Mesendoderm (in vitro differentiated cells): Measurements from ENCODE around the gene RHBDD2.

Source experiments
- DNase-seq: peaks from one replicate; pipeline ENCODE4 v3.0.0; 2013
- H2AK5ac ChIP-seq: 2 replicates; pipeline ENCODE4 v1.6.1; 2013; ENCODE audit warnings: low read length, inconsistent platforms
- H2BK120ac ChIP-seq: 2 replicates; pipeline ENCODE4 v1.6.1; 2013; ENCODE audit warnings: low read depth, mild to moderate bottlenecking, low read length, moderate library complexity, mixed read lengths
- H2BK15ac ChIP-seq: replicated peaks from 2 replicates; pipeline ENCODE4 v1.6.1; 2013; ENCODE audit warnings: low read depth, mild to moderate bottlenecking, moderate library complexity
- H2BK5ac ChIP-seq: 2 replicates; pipeline ENCODE4 v1.6.1; 2013; ENCODE audit warnings: low read length, inconsistent platforms
- H3K18ac ChIP-seq: 2 replicates; pipeline ENCODE4 v1.6.1; 2013; ENCODE audit warnings: mild to moderate bottlenecking, low read length, mixed read lengths
- H3K23ac ChIP-seq: one replicate; pipeline ENCODE4 v1.6.1; 2013; ENCODE audit warnings: low read length
- H3K27ac ChIP-seq: 2 replicates; pipeline ENCODE4 v1.5.1; 2013; ENCODE audit warnings: low read depth, mild to moderate bottlenecking, inconsistent platforms, low read length, moderate library complexity
- H3K27me3 ChIP-seq: 2 replicates; pipeline ENCODE4 v1.6.1; 2013; ENCODE audit warnings: low read length, control low read depth, mild to moderate bottlenecking, inconsistent platforms; ENCODE audit not compliant: insufficient read depth, poor library complexity
- H3K36me3 ChIP-seq: 2 replicates; pipeline ENCODE4 v1.6.1; 2013; ENCODE audit warnings: low read length, inconsistent platforms; ENCODE audit not compliant: control insufficient read depth, insufficient read depth
- H3K4ac ChIP-seq: one replicate; pipeline ENCODE4 v1.6.1; 2013; ENCODE audit warnings: low read depth, mild to moderate bottlenecking, low read length, moderate library complexity
- H3K4me1 ChIP-seq: 2 replicates; pipeline ENCODE4 v1.6.1; 2013; ENCODE audit warnings: low read depth, low read length, inconsistent platforms; ENCODE audit not compliant: control insufficient read depth
- H3K4me2 ChIP-seq: 2 replicates; pipeline ENCODE4 v1.6.1; 2013; ENCODE audit warnings: low read length
- H3K4me3 ChIP-seq: 2 replicates; pipeline ENCODE4 v1.5.1; 2013; ENCODE audit warnings: mild to moderate bottlenecking, low read length
- H3K56ac ChIP-seq: one replicate; pipeline ENCODE4 v1.6.1; 2013; ENCODE audit warnings: low read length
- H3K79me1 ChIP-seq: 2 replicates; pipeline ENCODE4 v1.6.1; 2013; ENCODE audit warnings: low read length, inconsistent platforms
- H3K79me2 ChIP-seq: 2 replicates; pipeline ENCODE4 v1.6.1; 2013; ENCODE audit warnings: mild to moderate bottlenecking, low read length; ENCODE audit not compliant: control insufficient read depth, insufficient read depth
- H3K9ac ChIP-seq: 2 replicates; pipeline ENCODE4 v1.6.1; 2013; ENCODE audit warnings: low read length, inconsistent platforms
- H4K5ac ChIP-seq: one replicate; pipeline ENCODE4 v1.6.1; 2013; ENCODE audit warnings: low read length
- H4K8ac ChIP-seq: one replicate; pipeline ENCODE4 v1.6.1; 2013; ENCODE audit warnings: low read depth, mild to moderate bottlenecking, control low read depth, low read length, moderate library complexity
- WGBS: extraction: QIAGEN DNeasy Blood & Tissue Kit; methylation state at CpG from one replicate; pipeline ENCODE4 v1.1.7; 2013; ENCODE audit warnings: low lambda C conversion rate, missing lambda C conversion rate; ENCODE audit not compliant: insufficient coverage; ENCODE audit errors: extremely low coverage; 5-methylcytosine and 5-hydroxymethylcytosine counted together

Gene RHBDD2

DNA sequence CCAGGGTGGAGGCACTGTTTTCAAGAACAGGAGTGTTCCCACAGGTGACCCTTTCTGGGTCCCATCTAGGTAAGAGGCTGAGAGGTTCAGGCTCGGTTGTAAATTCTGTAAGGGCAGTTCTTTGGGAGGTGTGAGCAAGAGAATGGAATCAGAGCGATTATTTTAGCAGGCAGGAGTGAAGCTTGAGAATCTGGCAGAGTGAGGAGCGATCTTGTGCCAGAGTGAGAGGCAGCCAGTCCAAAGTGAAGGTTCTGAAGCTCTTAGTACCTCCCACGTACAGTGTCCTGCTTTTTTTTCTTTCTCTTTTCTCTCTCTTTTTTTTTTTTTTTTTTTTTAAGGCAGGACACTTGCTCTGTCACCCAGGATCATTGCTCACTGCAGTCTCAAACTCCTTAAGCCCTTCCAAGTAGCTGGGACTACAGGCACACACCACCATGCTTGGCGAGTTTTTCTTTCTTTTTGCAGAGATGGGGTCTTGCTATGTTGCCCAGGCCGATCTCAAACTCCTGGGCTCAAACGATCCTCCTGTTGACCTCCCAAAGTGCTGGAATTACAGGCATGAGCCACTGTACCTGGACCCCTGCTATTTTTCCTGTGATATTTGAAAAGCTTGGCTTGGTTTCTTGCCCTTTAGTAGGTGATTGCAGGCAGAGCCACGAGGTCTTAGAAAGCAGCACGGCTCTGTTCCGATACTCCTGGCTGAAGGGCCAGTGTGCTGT is 47.0 kb downstream of the RHBDD2 start:
- Histone ChIP-seq H3K36me3 (no peaks in the 10 kb centered on the region), H2BK15ac (no peak overlapping the region), H2BK5ac (no peak overlapping the region), H4K8ac (no peak overlapping the region), H3K4me1 (no peaks in the 10 kb centered on the region), H3K23ac (no peak overlapping the region), H2BK120ac (no peak overlapping the region), H3K79me1 (peaks cover 22% of the 10 kb centered on the region), H3K4ac (no peak overlapping the region), H4K5ac (no peak overlapping the region), H3K27ac (no peak overlapping the region), H3K4me2 (no peak overlapping the region), H3K56ac (no peak overlapping the region), H3K79me2 (peaks cover 19% of the 10 kb centered on the region), H3K18ac (no peak overlapping the region), H3K4me3 (no peak overlapping the region), H3K27me3 (no peaks in the 10 kb centered on the region), H2AK5ac (no peak overlapping the region), H3K9ac (no peak overlapping the region)
- no CpG with 5 or more reads among the region's 10 CpGs for WGBS
- no peak for DNase-seq

DNA sequence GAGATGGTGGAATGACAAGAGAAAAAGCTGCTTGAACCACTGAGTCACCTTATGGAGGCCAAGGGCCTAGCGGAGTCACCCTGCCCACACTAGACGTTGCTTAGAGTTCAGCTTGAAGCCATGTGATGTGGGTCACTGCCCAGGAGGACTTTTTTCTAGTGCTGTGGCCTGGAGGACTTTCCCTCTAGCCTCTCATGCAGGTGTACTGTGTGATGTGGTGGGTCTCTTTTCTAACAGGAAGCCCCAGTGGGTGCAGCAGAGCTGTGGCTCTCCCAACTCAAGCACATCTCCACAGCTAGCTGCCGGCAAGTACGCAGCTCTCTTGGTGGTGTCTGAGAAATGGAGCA is 49.7 kb downstream of the RHBDD2 start:
- Histone ChIP-seq H2BK5ac (no peak overlapping the region), H3K79me1 (peaks cover 13% of the 10 kb centered on the region), H2AK5ac (no peak overlapping the region), H3K27ac (no peak overlapping the region), H2BK120ac (no peak overlapping the region), H3K4me3 (no peak overlapping the region), H4K8ac (no peak overlapping the region), H3K18ac (no peak overlapping the region), H3K4me1 (no peaks in the 10 kb centered on the region), H4K5ac (no peak overlapping the region), H3K4ac (no peak overlapping the region), H3K36me3 (no peaks in the 10 kb centered on the region), H3K9ac (no peak overlapping the region), H3K56ac (no peak overlapping the region), H2BK15ac (no peak overlapping the region), H3K79me2 (peaks cover 12% of the 10 kb centered on the region), H3K23ac (no peak overlapping the region), H3K27me3 (no peaks in the 10 kb centered on the region), H3K4me2 (no peak overlapping the region)
- no CpG with 5 or more reads among the region's 4 CpGs for WGBS
- no peak for DNase-seq

GRCh38 chr7:75931680-75932079 is 52.8 kb downstream of the RHBDD2 start:
- no peak overlapping the region for H3K18ac ChIP-seq
- H3K4me2 ChIP-seq = no peak overlapping the region
- DNase-seq = no peak
- H2BK5ac ChIP-seq = no peak overlapping the region
- peaks cover 11% of the 10 kb centered on the region for H3K79me1 ChIP-seq
- no peak overlapping the region for H3K56ac ChIP-seq
- H3K4ac ChIP-seq = no peak overlapping the region
- H3K23ac ChIP-seq = no peak overlapping the region
- H2AK5ac ChIP-seq = no peak overlapping the region
- peaks cover 6% of the 10 kb centered on the region for H3K79me2 ChIP-seq
- no peak overlapping the region for H2BK15ac ChIP-seq
- no peaks in the 10 kb centered on the region for H3K4me1 ChIP-seq
- H2BK120ac ChIP-seq = no peak overlapping the region
- H4K8ac ChIP-seq = no peak overlapping the region
- no peak overlapping the region for H3K27ac ChIP-seq
- no peak overlapping the region for H3K9ac ChIP-seq
- H4K5ac ChIP-seq = no peak overlapping the region
- no peaks in the 10 kb centered on the region for H3K27me3 ChIP-seq
- no peaks in the 10 kb centered on the region for H3K36me3 ChIP-seq
- no peak overlapping the region for H3K4me3 ChIP-seq
- WGBS = no CpG with 5 or more reads among the region's 5 CpGs

- no peak overlapping the region for H3K4me2 ChIP-seq
- H2AK5ac ChIP-seq = no peak overlapping the region
- DNase-seq = peak; percentile 86
- H3K36me3 ChIP-seq = peaks cover 2% of the 10 kb centered on the region
- H4K5ac ChIP-seq = no peak overlapping the region
- no peak overlapping the region for H2BK120ac ChIP-seq
- peak overlapping the region; percentile 44 for H3K56ac ChIP-seq
- H3K27me3 ChIP-seq = no peaks in the 10 kb centered on the region
- H3K79me2 ChIP-seq = no peaks in the 10 kb centered on the region
- peak overlapping the region; percentile 31 for H2BK5ac ChIP-seq
- H3K4me1 ChIP-seq = no peaks in the 10 kb centered on the region
- H3K4me3 ChIP-seq = no peak overlapping the region
- H2BK15ac ChIP-seq = no peak overlapping the region
- H3K18ac ChIP-seq = no peak overlapping the region
- H3K79me1 ChIP-seq = peaks cover 16% of the 10 kb centered on the region
- WGBS = no CpG with 5 or more reads among the region's 15 CpGs
- H3K27ac ChIP-seq = no peak overlapping the region
- no peak overlapping the region for H3K4ac ChIP-seq
- no peak overlapping the region for H4K8ac ChIP-seq
- no peak overlapping the region for H3K9ac ChIP-seq
- no peak overlapping the region for H3K23ac ChIP-seq
These were observed 59.3 kb downstream of the RHBDD2 start for GRCh38 chr7:75937958-75938786.
